Activated CD4-positive, alpha-beta T cell treated with anti-CD3 and anti-CD28 coated beads for 36 hours (primary cell): ENCODE results near the gene KRTAP12-4. TPM values are rescaled to one million over a fixed set of nuclear protein-coding genes. Genes with fewer than 3 reads are reported as not detected.
A peak's percentile ranks its signal among the peaks of the same experiment; 100 is the strongest.

Source experiments
- ATAC-seq: fragments of 200-7000 bp; cut with Tn5 transposase; one replicate; pipeline ENCODE4 v1.10.0; 2021; ENCODE audit warnings: mild to moderate bottlenecking, moderate library complexity
- CTCF ChIA-PET: fragments of 350-600 bp; sonication (Branson Sonifier 250); formaldehyde crosslinking; loops from one replicate; lab custom pipeline; 2021; ENCODE audit warnings: antibody characterized with exemption; lab: Charles Lee
- POLR2A ChIA-PET: fragments of 350-600 bp; sonication (Branson Sonifier 250); formaldehyde crosslinking; loops from one replicate; lab custom pipeline; 2021; ENCODE audit warnings: antibody characterized with exemption, inconsistent platforms; lab: Charles Lee
- DNase-seq: peaks from one replicate; pipeline ENCODE4 v3.0.0-alpha.2; 2020
- H3K27ac Mint-ChIP-seq: one replicate; pipeline ENCODE4 v1.8.0; 2021; ENCODE audit warnings: mixed read lengths
- H3K27me3 Mint-ChIP-seq: one replicate; pipeline ENCODE4 v1.8.0; 2021; ENCODE audit warnings: mixed read lengths
- H3K36me3 Mint-ChIP-seq: one replicate; pipeline ENCODE4 v1.8.0; 2021; ENCODE audit warnings: low read depth, mixed read lengths
- H3K4me1 Mint-ChIP-seq: one replicate; pipeline ENCODE4 v1.8.0; 2021; ENCODE audit warnings: mixed read lengths
- H3K4me3 Mint-ChIP-seq: one replicate; pipeline ENCODE4 v1.8.0; 2021; ENCODE audit warnings: mild to moderate bottlenecking, moderate library complexity, mixed read lengths
- H3K9me3 Mint-ChIP-seq: one replicate; pipeline ENCODE4 v1.8.0; 2021; ENCODE audit warnings: low read depth, mixed read lengths
- intact Hi-C, 2 experiments: fragments of 100-400 bp; cut with DNase I in 1 of 2; cut with micrococcal nuclease in 1 of 2; formaldehyde crosslinking; loops; one replicate each; pipeline versions ENCODE4 v1.14.2 to v1.15.1; 2022 to 2024; cut with DNase I, micrococcal nuclease
- total RNA-seq, 2 experiments: library from RNA; stranded (reverse); gene quantifications; one replicate each; pipeline ENCODE4 v1.2.3, GENCODE V29; 2021

The KRTAP12-4 gene
- total RNA-seq, 2 experiments from 2014 or later: not detected

DNA sequence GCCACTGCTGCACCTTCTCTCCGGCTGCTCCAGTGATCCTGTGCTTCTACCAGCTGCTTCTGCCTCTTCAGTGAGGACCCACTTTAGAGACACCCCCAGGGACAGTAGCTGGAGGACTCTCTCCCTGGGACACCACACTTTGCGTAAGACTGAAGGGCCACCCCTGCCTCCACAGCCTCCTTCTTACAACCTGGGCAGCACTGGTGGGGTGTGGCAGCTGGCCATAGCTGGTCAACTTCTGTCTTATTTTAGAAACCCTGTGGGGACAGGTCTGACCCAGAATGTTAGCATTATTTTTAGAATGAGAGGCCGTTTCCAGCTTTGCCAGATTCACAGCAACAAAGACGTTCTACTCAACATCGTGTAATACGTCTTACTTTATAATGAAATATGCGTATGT lies 28.7 kb downstream of the KRTAP12-4 start:
- Mint-ChIP-seq H3K27ac (no peak overlapping the region), H3K4me1 (peaks cover 22% of the 10 kb centered on the region), H3K9me3 (peaks cover 38% of the 10 kb centered on the region), H3K4me3 (no peak overlapping the region), H3K27me3 (no peaks in the 10 kb centered on the region), H3K36me3 (peaks cover 5% of the 10 kb centered on the region)
- POLR2A ChIA-PET: no interaction called here
- no peak for DNase-seq
- no peak for ATAC-seq
- CTCF ChIA-PET: no interaction called here
- intact Hi-C loops: no loop called here

DNA sequence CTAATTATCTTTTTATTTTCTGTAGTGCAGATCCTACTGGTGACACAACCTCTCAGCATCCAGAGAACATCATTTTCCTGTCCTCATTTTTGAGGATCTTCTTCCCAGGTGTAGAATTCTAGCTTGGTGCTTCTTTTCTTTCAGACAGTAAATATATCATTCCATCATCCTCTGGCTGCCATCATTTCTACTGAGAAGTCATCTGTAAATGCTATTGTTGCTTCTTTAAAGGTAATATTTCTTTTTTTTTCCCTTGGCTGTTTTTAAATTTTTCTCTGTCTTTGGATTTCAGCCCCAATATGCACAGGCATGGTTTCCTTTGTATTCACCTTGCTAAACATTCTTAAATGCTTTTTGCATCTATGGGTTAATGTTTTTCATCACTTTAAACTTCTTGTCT lies 30.9 kb downstream of the KRTAP12-4 start:
- Mint-ChIP-seq H3K27me3 (no peaks in the 10 kb centered on the region), H3K4me1 (peaks cover 25% of the 10 kb centered on the region), H3K4me3 (no peak overlapping the region), H3K27ac (no peak overlapping the region), H3K36me3 (peaks cover 22% of the 10 kb centered on the region), H3K9me3 (peaks cover 43% of the 10 kb centered on the region)
- ATAC-seq (no peak), DNase-seq (no peak)
- ChIA-PET CTCF (no interaction called here), POLR2A (no interaction called here)
- intact Hi-C loops: no loop called here

DNA sequence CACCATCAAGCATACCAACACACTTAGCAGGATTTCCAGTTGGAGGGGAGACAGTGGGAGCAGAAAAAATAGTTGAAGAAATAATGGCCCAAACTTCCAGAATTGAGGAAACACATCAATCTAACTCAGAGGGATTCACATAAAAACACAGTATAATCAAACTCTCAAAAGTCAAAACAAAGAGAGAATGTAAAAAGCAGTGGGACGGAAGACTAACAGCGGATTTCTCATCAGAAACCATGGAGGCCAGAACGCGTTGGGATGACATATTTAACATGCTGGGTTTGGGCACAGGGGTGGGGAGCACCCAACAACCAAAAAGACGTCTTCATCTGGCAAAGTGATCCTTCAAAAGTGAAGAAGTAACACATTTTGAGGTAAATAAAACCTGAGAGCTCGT lies 34.6 kb downstream of the KRTAP12-4 start:
- Mint-ChIP-seq H3K4me1 (peaks cover 45% of the 10 kb centered on the region), H3K4me3 (no peak overlapping the region), H3K9me3 (peaks cover 45% of the 10 kb centered on the region), H3K36me3 (peaks cover 22% of the 10 kb centered on the region), H3K27me3 (no peaks in the 10 kb centered on the region), H3K27ac (peak overlapping the region; percentile 14)
- ATAC-seq (no peak), DNase-seq (no peak)
- ChIA-PET CTCF (interaction anchor here (0.5 kb wide), 1 partner anchor 820 kb away, joined by 3 read pairs; no protein-coding TSS in a partner anchor), POLR2A (no interaction called here)
- intact Hi-C loops: loop anchor here (5.0 kb wide), 2 partner anchors 32 to 73 kb away; partner anchors contain the start of gene KRTAP12-4 (in 1 of the 2)

DNA sequence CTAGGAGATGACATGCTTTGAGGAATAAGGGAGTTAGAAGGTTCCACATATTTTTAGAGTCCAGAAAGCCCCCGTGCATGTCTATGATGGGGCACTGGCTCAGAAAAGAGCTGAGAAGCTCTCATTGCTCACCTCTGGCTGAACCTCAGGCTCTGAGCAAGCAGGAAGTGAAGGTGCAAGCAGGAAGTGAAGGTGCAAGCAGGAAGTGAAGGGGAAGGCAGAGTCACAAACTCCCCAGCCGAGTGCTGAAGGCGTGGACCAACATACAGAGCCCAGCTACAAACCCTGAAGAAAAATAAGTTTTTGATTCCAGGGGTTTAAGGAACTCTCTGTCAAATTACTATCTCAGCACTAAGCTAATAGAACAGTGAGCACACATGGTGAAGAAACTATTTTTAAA lies 35.5 kb downstream of the KRTAP12-4 start:
- ATAC-seq: peak; percentile 99
- CTCF ChIA-PET: interaction anchor here (0.5 to 0.8 kb wide), 2 partner anchors 10 to 510 kb away, joined by 3 read pairs; no protein-coding TSS in a partner anchor
- peak overlapping the region; percentile 18 for H3K4me3 Mint-ChIP-seq
- H3K4me1 Mint-ChIP-seq: peaks cover 45% of the 10 kb centered on the region
- H3K9me3 Mint-ChIP-seq: peaks cover 35% of the 10 kb centered on the region
- intact Hi-C loops: loop anchor here (5.0 kb wide), 2 partner anchors 33 to 72 kb away; partner anchors contain the start of gene KRTAP12-4 (in 1 of the 2)
- DNase-seq: peak; percentile 67
- no peaks in the 10 kb centered on the region for H3K27me3 Mint-ChIP-seq
- POLR2A ChIA-PET: interaction anchor here (1.0 kb wide), 1 partner anchor 254 kb away, joined by 3 read pairs; no protein-coding TSS in a partner anchor
- H3K27ac Mint-ChIP-seq: peak overlapping the region; percentile 90
- H3K36me3 Mint-ChIP-seq: peaks cover 21% of the 10 kb centered on the region

DNA sequence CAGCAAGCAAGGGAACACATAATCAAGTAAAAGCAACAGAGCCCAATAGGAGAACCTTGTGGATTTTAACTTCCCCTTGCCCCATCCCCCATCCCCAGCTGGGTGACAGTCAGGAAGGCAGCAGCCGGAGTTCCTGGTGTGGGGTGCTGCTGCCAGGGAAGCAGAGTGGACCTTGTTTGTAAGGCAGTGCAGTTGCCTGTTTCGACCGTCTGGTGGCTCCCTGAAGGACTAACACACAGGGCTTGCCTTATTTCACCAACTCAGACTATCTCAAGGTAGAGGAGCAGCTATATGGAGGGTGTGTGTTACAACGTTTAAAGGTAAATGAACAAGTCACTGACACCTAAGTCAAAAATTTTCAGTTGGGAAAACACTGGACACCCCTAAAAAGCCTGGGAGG lies 36.0 kb downstream of the KRTAP12-4 start:
- DNase-seq (peak; percentile 27), ATAC-seq (peak; percentile 64)
- Mint-ChIP-seq H3K9me3 (peaks cover 31% of the 10 kb centered on the region), H3K4me3 (peak overlapping the region; percentile 18), H3K4me1 (peaks cover 45% of the 10 kb centered on the region), H3K36me3 (peaks cover 21% of the 10 kb centered on the region), H3K27me3 (no peaks in the 10 kb centered on the region), H3K27ac (peak overlapping the region; percentile 90)
- intact Hi-C loops: loop anchor here (5.0 kb wide), 2 partner anchors 34 to 71 kb away; partner anchors contain the start of gene KRTAP12-4 (in 1 of the 2)
- POLR2A ChIA-PET: interaction anchor here (1.0 kb wide), 1 partner anchor 254 kb away, joined by 3 read pairs; no protein-coding TSS in a partner anchor
- CTCF ChIA-PET: interaction anchor here (0.8 kb wide), 1 partner anchor 9 kb away, joined by 3 read pairs; no protein-coding TSS in a partner anchor

DNA sequence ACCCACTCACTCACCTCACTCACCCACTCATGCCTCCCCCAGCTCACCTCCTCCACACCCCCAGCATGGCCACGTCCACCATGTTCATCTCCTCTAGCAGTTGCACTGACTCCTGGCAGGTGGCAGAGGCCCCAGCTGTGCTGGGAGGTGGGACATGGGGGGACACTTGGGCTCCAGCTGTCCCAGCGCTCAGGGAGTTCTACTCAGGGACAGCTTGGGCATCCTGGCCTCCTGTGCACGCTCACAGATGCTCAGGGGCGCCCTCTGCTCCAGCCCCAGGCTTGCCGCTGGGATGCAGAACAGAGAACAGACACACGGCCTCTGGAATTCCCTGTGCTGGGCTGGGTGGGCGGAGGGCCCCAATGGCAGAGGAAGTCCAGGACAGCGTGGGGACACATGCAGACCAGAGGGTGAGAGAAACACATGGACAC lies 37.4 kb downstream of the KRTAP12-4 start:
- no peaks in the 10 kb centered on the region for H3K27me3 Mint-ChIP-seq
- intact Hi-C loops: loop anchor here (5.0 kb wide), 2 partner anchors 35 to 70 kb away; partner anchors contain the start of gene KRTAP12-4 (in 1 of the 2)
- ChIA-PET POLR2A (no interaction called here), CTCF (no interaction called here)
- peaks cover 45% of the 10 kb centered on the region for H3K4me1 Mint-ChIP-seq
- H3K4me3 Mint-ChIP-seq: no peak overlapping the region
- peaks cover 20% of the 10 kb centered on the region for H3K9me3 Mint-ChIP-seq
- DNase-seq: no peak
- no peak for ATAC-seq
- H3K27ac Mint-ChIP-seq: no peak overlapping the region
- peaks cover 21% of the 10 kb centered on the region for H3K36me3 Mint-ChIP-seq

DNA sequence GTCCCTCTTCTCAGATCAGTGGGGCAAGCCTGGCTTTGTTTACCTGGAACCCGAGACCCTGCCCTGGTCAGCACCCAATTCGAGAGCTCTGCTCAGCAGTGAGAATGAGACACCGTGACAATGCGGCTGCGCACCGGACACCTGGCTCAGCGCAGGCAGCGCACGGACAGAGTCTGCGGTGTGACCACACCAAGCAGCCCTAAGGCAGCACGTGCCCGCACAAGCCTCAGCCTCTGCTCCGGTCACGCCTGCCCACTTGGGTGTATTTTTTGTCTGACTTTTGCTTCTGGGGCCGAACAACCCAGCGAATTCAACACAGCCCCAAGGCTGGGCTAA lies 37.9 kb downstream of the KRTAP12-4 start:
- ATAC-seq (no peak), DNase-seq (no peak)
- Mint-ChIP-seq H3K27ac (no peak overlapping the region), H3K36me3 (peaks cover 21% of the 10 kb centered on the region), H3K27me3 (no peaks in the 10 kb centered on the region), H3K4me3 (no peak overlapping the region), H3K9me3 (peaks cover 20% of the 10 kb centered on the region), H3K4me1 (peaks cover 45% of the 10 kb centered on the region)
- ChIA-PET POLR2A (no interaction called here), CTCF (no interaction called here)
- intact Hi-C loops: loop anchor here (5.0 kb wide), 2 partner anchors 36 to 69 kb away; partner anchors contain the start of gene KRTAP12-4 (in 1 of the 2)

DNA sequence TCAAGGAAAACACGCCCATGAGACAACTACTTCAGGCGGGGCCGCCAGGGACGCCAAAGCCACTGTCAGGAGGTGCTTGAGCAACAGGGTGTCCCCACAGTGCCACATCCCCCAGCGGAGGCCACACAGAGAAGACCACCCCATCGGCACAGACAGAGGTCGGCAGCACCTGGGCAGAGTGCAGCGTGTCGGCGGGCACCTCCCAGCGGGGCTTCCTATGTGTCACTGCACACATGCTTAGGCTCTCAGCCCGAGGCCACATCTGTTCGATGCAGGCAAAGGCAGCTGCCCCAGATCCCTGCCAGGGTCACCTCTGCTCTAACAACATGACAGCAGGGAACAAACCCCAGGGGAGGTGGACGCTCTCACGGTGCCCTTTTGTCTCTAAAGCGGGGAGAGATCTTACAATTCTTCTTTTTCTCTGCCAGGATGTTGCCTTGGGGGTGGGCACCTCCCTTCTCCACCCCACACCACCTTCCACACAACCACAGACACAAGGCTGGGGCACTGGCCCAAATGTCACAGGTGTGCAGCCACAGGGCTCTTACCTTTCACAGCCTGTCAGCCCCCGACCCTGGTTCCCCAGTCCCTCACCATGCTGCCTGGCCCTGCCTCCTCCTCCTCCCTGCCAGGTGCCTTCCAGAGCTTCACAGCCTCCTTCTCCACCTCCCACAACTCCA lies 38.4 kb downstream of the KRTAP12-4 start:
- Mint-ChIP-seq H3K4me1 (peaks cover 45% of the 10 kb centered on the region), H3K4me3 (no peak overlapping the region), H3K9me3 (peaks cover 23% of the 10 kb centered on the region), H3K27me3 (no peaks in the 10 kb centered on the region), H3K27ac (no peak overlapping the region), H3K36me3 (peaks cover 21% of the 10 kb centered on the region)
- intact Hi-C loops: loop anchor here (5.0 kb wide), 2 partner anchors 36 to 69 kb away; partner anchors contain the start of gene KRTAP12-4 (in 1 of the 2)
- CTCF ChIA-PET: no interaction called here
- POLR2A ChIA-PET: no interaction called here
- ATAC-seq: no peak
- no peak for DNase-seq

DNA sequence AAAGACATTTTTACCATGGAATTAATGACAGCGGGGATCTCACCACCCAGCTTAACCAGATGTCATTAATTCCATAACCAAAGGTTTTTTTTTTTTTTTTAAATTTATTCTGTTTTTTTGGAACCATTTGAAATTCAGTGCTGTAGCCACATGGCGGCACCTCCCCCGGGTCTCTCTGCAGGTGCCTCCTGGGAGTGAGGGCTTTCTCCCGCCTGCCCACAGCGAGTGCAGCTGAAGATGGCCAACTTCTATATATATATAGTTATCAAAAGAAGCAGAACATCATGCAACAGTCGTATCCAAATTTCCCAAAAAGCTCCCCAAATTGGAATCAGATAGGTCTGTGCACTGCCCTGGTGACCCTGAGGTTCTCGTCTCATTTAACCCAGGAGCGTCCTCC lies 39.0 kb downstream of the KRTAP12-4 start:
- ChIA-PET POLR2A (no interaction called here), CTCF (no interaction called here)
- no peak overlapping the region for H3K4me3 Mint-ChIP-seq

DNA sequence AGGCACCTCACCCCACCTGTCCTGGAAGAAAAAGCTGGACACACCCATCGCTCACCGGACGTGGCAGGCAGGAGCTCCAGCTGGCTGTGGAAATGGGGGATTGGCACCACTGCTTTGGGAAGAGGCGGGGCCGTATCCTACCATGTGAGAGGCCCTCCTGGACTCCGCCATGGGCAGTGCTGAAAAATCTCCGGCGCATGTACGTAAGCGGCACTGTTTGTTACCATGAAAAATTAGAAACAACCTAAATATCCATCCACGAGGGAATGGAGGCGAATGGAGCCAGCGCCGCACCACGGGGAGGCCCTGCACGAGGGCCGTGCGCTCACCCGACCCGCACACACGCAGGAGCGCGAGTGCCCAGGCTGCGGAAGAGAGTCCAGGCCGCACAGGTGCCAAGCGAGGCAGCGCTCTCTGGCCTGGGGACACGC lies 39.5 kb downstream of the KRTAP12-4 start:
- H3K27me3 Mint-ChIP-seq: no peaks in the 10 kb centered on the region
- no peak for DNase-seq
- ChIA-PET POLR2A (no interaction called here), CTCF (no interaction called here)
- H3K27ac Mint-ChIP-seq: no peak overlapping the region
- peaks cover 39% of the 10 kb centered on the region for H3K4me1 Mint-ChIP-seq
- H3K36me3 Mint-ChIP-seq: peaks cover 18% of the 10 kb centered on the region
- H3K4me3 Mint-ChIP-seq: no peak overlapping the region
- H3K9me3 Mint-ChIP-seq: peaks cover 20% of the 10 kb centered on the region
- no peak for ATAC-seq
- intact Hi-C loops: loop anchor here (5.0 kb wide), 2 partner anchors 37 to 68 kb away; partner anchors contain the start of gene KRTAP12-4 (in 1 of the 2)

More for the DNA sequence above, 39.0 kb downstream of the KRTAP12-4 start:
- Mint-ChIP-seq H3K4me1 (peaks cover 41% of the 10 kb centered on the region), H3K36me3 (peaks cover 20% of the 10 kb centered on the region), H3K9me3 (peaks cover 22% of the 10 kb centered on the region), H3K27me3 (no peaks in the 10 kb centered on the region), H3K27ac (no peak overlapping the region)
- intact Hi-C loops: loop anchor here (5.0 kb wide), 2 partner anchors 37 to 68 kb away; partner anchors contain the start of gene KRTAP12-4 (in 1 of the 2)
- ATAC-seq (no peak), DNase-seq (no peak)

DNA sequence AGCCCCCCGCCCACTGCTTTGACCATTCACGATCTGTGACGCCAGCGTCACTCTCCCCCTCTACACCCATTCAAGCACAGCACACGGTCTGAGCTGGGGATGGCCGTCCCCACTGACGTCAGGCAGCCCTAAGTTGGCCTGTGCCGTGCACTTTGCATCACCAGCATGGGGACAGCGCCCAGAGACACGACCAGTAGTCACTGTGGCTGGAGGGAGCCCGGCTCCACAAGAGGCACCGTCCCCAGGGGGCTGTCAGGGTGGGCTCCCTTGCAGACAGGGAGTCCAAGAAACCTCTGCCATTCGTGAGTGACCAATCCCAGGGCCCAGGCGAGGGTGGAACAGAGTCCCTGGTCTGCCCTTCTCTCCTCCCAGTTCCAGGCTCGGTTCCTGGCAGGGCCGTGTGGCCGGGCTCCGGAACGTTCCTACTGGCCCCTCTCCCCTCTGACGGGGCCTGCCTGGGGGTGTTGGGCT lies 40.3 kb downstream of the KRTAP12-4 start:
- H3K27me3 Mint-ChIP-seq: no peaks in the 10 kb centered on the region
- ChIA-PET CTCF (no interaction called here), POLR2A (no interaction called here)
- H3K9me3 Mint-ChIP-seq: peaks cover 19% of the 10 kb centered on the region
- H3K36me3 Mint-ChIP-seq: peaks cover 13% of the 10 kb centered on the region
- no peak overlapping the region for H3K27ac Mint-ChIP-seq
- no peak for ATAC-seq
- intact Hi-C loops: no loop called here
- no peak overlapping the region for H3K4me3 Mint-ChIP-seq
- DNase-seq: no peak
- peaks cover 32% of the 10 kb centered on the region for H3K4me1 Mint-ChIP-seq
